Measurements from ENCODE around the gene LYST. TPM values are rescaled to one million over a fixed set of nuclear protein-coding genes. Genes with fewer than 3 reads are reported as not detected.

Gene LYST
- total RNA-seq, 4 donors from 2014 or later: 22.9 to 44.4 (median 31.9) TPM

DNA sequence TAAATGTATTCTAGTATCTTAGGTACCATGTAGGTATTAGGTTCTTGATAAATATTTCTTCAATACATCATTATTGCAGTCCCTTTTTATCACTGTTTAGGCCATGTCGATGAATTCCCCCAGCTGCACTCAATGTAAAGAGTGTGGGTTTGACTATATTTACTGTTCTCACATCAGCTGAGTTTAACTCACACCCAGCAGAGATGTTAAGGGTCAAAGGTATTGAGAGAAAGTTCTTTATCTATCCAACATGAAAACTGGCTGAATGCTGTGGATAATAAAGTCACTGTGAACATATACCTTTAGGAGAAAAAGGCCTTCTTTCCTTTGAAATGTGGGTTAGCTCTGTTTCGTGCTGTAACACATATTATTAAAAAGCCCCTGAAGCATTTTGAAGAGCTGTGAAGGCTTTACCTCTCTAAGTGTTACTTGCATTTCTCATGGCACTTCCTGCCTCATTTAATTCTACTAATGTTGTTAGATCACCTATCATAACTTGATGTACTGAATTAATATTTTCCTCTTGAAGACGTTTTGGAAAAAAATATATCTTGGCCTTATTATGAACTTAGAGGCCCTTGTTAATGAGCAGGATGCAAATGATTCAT lies 19.1 kb upstream of the LYST start:
- no peak overlapping the region for H3K27ac ChIP-seq (replicated peaks in 1 of 4)
- WGBS: 74% methylated on average over 3 of the region's 3 CpGs
- DNase-seq (ENCODE audit: extremely low spot score): no peak
- H3K4me1 ChIP-seq: peaks cover 7 to 15% (median 12%) of the 10 kb centered on the region in 4 donors
- no peaks in the 10 kb centered on the region for H3K27me3 ChIP-seq
- no peak for TF ChIP-seq EP300 (IDR thresholded peaks at IDR 0.05)
- TF ChIP-seq, protein P1, sequence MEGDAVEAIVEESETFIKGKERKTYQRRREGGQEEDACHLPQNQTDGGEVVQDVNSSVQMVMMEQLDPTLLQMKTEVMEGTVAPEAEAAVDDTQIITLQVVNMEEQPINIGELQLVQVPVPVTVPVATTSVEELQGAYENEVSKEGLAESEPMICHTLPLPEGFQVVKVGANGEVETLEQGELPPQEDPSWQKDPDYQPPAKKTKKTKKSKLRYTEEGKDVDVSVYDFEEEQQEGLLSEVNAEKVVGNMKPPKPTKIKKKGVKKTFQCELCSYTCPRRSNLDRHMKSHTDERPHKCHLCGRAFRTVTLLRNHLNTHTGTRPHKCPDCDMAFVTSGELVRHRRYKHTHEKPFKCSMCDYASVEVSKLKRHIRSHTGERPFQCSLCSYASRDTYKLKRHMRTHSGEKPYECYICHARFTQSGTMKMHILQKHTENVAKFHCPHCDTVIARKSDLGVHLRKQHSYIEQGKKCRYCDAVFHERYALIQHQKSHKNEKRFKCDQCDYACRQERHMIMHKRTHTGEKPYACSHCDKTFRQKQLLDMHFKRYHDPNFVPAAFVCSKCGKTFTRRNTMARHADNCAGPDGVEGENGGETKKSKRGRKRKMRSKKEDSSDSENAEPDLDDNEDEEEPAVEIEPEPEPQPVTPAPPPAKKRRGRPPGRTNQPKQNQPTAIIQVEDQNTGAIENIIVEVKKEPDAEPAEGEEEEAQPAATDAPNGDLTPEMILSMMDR (IDR thresholded peaks at IDR 0.05): no peak
- TF ChIP-seq POLR2AphosphoS5 (IDR thresholded peaks at IDR 0.05): no peak
- TF ChIP-seq POLR2A (IDR thresholded peaks at IDR 0.05; ENCODE audit: low read depth): no peak
- intact Hi-C loops (cut with DNase I): no loop called here
- no peaks in the 10 kb centered on the region for H3K9me3 ChIP-seq
- no peaks in the 10 kb centered on the region for H3K36me3 ChIP-seq
- no peak overlapping the region for H3K4me3 ChIP-seq

DNA sequence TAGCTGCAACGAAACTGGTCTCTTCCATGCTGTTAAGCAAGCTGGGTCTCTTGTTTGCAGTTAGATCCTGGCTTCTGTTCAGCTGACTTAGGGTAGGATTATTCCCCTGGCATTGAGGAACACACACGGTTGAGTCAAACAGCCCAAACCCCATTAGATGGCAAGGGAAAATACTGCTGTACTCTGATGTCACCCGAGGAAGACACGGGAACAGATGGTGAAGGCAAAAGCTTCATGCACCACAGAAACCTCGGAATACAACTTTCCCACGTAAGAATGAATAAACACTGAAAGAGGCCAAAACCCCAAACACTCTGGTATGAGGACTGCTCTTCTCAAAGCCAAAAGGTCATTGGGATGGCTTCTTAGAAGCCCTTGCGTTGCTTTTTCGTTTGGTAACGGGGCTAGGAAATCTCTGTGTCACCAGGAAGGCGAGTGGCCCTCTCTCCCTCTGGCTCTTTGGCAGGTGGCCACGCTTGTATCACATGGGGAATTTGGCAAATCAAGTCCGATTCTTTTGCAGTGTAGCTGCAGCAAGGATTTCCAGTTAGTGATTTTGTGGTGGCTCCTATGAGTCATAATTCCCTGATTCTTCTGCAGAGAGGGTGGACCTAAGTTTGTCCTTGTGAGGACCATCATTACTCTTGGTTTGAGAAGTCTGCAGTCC lies 16.7 kb upstream of the LYST start:
- TF ChIP-seq EP300 (IDR thresholded peaks at IDR 0.05): no peak
- TF ChIP-seq POLR2AphosphoS5 (IDR thresholded peaks at IDR 0.05): peak; percentile 76 to 81
- TF ChIP-seq, protein P1 (IDR thresholded peaks at IDR 0.05): no peak
- peak; percentile 95 for DNase-seq (ENCODE audit: extremely low spot score)
- no peaks in the 10 kb centered on the region for H3K27me3 ChIP-seq
- no peaks in the 10 kb centered on the region for H3K9me3 ChIP-seq
- intact Hi-C loops (cut with DNase I): no loop called here
- H3K4me3 ChIP-seq: peak overlapping the region; percentile 0 to 33 (median 22)
- 23% methylated on average over 12 of the region's 12 CpGs for WGBS
- H3K4me1 ChIP-seq: peaks cover 9 to 21% (median 12%) of the 10 kb centered on the region in 4 donors
- peak overlapping the region; percentile 39 to 63 (median 48) for H3K27ac ChIP-seq (replicated peaks in 1 of 4)
- H3K36me3 ChIP-seq: no peaks in the 10 kb centered on the region

DNA sequence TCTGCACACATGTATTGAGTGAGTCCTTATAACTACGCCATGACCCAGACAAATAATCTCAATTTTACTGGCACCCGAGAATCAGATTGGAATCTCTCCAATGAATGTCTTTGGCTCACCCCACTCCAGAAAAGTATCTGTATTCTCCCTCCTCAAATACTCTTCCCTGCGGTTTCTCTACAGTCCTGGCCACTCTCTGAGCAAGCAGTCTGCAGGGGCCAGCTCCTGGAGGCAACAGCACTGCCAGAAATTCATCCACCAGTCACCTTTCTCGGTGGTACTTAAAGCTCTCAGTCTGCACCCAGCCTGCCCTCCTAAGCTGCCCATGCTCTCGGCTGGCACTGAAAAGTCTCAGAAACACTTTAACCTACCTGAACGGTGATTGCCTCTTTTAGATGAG lies 16.1 kb upstream of the LYST start:
- TF ChIP-seq, protein P1 (IDR thresholded peaks at IDR 0.05): no peak
- no peak for TF ChIP-seq POLR2AphosphoS5 (IDR thresholded peaks at IDR 0.05)
- Histone ChIP-seq H3K4me3 (peak overlapping the region; percentile 0 to 33 (median 22)), H3K27ac (replicated peaks in 1 of 4) (peak overlapping the region; percentile 39 to 63 (median 48)), H3K27me3 (no peaks in the 10 kb centered on the region), H3K9me3 (no peaks in the 10 kb centered on the region), H3K36me3 (no peaks in the 10 kb centered on the region), H3K4me1 (peaks cover 9 to 21% (median 13%) of the 10 kb centered on the region in 4 donors)
- WGBS: 85% methylated on average over 6 of the region's 6 CpGs
- no peak for DNase-seq (ENCODE audit: extremely low spot score)
- intact Hi-C loops (cut with DNase I): no loop called here

DNA sequence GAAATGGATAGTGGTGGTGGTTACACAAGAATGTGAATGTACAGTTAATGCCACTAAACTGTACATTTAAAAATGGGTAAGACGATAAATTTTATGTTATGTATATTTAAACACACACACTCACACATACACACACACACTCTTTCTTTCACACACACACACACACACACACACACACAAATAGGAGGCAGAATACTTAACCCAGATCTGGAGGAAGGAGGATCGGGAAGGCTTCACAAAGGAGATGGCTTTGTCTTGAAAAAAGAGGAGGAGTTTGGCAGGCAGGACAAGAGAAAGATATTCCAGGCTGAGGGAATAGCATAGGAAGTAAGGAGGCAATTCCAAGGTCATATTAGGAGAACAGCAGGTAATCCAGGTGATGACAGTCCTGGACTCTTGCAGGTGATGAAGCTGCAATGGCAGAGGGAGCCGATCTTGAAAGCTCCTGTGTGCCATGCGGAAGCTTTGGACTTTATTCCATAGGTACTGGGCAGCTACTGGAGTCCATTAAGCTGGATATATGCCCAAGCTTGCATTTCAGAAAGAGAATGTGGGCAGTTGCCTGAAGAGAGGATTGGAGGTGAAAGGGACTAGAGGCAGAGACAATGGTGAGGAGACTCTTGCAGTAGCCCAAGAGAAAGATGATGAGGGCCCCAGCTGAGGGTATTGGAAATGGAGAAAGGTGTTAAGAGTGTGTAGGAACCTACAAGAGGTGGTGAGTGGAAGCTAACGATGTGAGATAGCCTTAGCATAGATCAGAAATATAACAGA lies 15.4 kb upstream of the LYST start:
- TF ChIP-seq EP300 (IDR thresholded peaks at IDR 0.05): no peak
- TF ChIP-seq, protein P1 (IDR thresholded peaks at IDR 0.05): no peak
- no peak for TF ChIP-seq POLR2AphosphoS5 (IDR thresholded peaks at IDR 0.05)
- no peak for TF ChIP-seq POLR2A (IDR thresholded peaks at IDR 0.05; ENCODE audit: low read depth)
- Histone ChIP-seq H3K27me3 (no peaks in the 10 kb centered on the region), H3K9me3 (no peaks in the 10 kb centered on the region), H3K27ac (replicated peaks in 1 of 4) (peak overlapping the region in 1 of 4 donors; percentile 42), H3K4me1 (peaks cover 9 to 21% (median 13%) of the 10 kb centered on the region in 4 donors), H3K4me3 (peak overlapping the region in 2 of 4 donors; percentile 7 to 33), H3K36me3 (no peaks in the 10 kb centered on the region)
- 92% methylated on average over 5 of the region's 5 CpGs for WGBS
- no peak for DNase-seq (ENCODE audit: extremely low spot score)
- intact Hi-C loops (cut with DNase I): no loop called here
